CD4-positive, alpha-beta T cell treated with Interleukin-21 for 1 hour (primary cell): Measurements from ENCODE around the gene IGHMBP2.
"Not testable (repeated sequence)": the region's sequence is repeated elsewhere in the genome, so short reads cannot be mapped to it uniquely, and the experiment has no call there.

Experiments
- DNase-seq: peaks from one replicate; pipeline ENCODE4 v3.0.0-alpha.2; 2020

The IGHMBP2 gene

DNA sequence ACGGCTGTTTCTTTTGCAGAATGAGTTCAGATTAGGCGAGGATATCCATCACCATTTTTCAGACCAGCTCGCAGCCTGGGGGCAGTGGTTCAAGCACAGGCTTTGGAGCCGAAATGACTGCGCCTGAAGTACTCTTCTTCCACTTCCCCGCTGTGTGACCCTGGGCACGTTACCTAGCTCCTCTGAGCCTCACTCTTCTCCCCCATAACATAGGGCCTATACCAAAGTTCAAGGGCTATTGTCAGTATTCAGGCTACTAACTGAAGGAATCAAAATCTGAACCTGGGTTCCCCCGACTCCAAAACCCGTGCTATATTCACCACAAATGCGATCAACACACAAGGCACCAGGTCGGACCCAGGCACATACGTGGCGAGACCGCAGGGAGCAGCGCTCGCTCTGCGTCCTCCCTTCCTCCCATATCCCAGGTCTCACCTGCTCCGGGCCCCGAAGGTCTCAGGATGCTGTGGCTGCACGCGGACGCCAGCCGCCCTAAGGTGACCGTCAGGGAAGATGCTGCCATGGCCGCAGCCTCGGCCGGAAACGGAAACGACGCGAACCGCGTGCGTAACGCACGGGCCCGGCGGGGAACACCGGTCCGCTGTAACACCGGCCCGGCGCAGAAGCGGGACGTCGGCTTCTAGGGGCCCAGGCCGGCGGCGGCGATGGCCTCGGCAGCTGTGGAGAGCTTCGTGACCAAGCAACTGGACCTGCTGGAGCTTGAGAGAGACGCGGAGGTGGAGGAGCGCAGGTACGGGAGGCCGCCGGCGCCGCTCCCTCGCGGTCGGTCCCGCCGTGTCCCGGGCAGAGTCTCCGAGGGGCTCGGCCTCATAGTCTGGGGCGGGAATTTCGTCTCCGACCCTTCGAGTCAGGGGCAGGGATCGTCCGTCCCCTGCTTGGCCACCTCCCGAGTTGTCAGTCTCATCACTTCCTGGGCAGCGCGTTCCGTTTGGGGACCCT is at the start of gene IGHMBP2, which contains the start of gene MRPL21:
IGHMBP2 (plus strand) TSS at position 604 of the 960 bp plus-strand sequence; CDS start at position 666, 62 bp downstream.
MRPL21 (minus strand) TSS at position 545 of the 960 bp plus-strand sequence; CDS start at position 523, 22 bp downstream.
- peak; percentile 85 for DNase-seq

DNA sequence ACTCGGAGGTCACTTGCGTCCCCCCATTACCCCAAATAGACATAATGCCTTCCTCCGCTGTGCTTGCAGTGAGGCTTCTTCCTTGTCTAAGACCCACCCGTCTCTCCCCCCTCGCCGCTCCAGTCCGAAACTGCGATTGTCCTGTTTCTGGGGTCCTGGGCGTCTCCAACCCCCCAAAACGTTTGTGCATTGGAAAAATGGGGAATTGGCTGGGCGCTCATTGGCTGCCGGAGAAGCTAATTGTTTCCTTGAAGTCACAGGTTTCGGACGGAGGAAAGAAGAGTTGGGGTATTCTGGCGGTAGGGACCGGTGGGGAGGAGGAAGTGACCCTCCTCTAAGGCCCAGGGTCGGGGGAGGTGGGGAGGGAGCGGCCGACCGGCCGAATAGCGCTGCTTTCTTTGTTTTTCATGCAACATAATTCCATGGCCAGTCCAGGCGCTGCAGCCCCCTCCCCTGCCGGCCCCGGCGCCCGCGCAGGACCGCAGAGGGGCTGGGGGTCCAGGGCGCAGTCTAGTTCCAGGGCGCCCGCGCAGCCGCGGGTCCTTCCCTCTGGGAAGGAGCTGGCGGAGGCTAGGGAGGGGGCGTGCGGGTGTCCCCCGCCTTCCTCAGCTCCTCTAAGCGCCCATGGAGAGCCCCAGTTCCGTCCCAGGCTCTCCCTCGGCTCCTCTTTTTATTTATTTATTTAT is 49.3 kb upstream of the IGHMBP2 start:
- no peak for DNase-seq

DNA sequence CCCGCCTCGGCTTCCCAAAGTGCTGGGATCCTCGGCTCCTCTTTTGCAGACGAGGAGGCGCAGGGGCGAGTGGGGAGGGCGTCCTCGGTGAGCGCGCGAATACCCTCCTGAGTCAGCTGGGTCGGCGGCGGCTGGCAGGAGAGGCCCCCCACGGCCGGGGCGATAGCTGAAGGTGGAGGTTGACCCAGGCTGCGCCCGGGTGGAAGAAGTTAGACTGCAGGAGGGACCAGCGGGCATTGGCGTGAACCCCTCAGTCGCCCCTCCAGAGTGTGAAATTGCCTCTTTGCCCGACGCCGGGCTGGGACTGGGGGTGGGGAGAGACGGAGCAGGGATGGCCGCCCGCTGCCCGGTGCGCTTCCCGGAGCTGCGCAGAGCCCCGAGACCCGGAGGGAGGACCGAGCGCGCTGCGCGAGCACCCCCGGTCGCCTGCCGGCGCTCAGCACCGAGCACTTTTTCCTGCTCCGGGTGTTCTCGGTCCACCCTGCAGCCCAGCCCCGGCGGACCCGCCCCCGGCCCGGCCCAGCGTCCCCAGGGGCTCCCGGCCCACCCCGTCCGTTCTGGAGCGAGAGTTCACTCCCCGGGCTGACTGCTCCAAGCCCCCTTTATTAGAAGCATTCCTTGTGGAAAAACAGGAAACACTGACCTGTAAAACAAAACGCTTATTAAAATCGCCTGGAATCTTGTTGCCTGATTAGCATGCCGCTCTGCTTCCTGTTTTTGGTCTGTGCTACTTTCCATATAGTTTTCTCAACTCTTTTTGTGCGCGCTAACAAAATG is 48.3 kb upstream of the IGHMBP2 start:
- DNase-seq = peak; percentile 37

DNA sequence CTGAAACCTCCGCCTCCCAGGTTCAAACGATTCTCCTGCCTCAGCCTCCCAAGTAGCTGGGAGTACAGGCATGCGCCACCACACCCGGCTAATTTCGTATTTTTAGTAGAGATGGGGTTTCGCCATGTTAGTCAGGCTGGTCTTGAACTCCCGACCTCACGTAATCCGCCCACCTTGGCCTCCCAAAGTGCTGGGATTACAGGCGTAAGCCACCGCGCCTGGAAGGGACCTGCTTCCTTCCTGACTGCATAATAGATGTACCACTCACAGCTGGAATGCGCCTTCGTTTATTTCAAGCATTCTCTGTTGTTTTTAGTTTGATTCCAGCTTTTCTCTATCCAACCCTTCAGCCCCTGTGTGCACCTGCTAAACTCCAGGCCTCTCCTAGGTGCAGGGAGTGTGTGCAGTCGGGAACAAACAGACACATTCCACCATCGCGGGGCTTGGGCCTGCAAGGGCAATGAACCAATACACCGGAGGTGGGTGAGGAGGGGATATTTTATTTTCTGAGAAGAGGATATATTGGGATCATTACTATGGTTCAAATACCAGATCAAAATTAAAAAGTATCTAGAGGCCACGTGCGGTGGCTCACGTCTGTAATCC is 47.2 kb upstream of the IGHMBP2 start:
- DNase-seq = not testable (repeated sequence)

DNA sequence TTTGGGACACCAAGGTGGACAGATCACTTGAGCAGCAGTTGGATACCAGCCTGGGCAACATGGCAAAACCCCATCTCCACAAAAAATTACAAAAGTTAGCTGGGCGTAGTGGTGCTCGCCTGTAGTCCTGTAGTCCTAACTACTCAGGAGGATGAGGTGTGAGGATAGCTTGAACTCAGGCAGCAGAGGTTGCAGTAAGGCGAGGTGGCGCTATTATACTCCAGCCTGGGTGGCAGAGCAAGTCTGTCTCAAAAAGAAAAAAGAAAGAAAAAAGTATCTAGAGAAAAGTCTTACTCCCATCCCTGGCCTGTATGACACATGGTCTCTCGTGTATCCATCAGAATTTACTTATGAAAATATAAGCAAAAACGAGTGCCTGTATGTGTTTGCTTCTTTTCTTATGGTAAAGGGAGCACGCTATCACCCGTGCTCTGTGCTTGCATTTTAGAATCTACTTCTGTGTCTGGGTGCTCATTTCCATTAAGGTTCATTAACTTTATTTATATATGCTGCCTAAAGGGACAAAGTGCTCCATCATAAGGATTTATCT is 46.6 kb upstream of the IGHMBP2 start:
- no peak for DNase-seq

DNA sequence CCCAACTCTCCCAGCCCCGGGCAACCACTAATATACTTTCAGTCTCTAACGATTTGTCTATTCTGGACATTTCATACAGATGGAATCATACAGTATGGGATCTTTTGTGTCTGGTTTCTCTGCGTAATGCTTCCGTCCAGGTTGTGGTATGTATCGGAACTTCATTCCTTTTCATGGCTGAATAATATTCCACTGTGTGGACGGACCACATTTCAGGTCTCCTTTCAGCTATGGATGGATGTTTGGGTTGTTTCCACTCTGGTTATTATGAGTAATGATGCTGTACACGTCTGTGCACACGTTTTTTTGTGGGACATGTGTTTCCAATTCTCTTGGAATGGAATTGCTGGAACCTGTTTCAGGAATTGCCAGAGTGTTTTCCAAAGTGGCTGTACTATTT is 44.6 kb upstream of the IGHMBP2 start:
- DNase-seq = no peak

DNA sequence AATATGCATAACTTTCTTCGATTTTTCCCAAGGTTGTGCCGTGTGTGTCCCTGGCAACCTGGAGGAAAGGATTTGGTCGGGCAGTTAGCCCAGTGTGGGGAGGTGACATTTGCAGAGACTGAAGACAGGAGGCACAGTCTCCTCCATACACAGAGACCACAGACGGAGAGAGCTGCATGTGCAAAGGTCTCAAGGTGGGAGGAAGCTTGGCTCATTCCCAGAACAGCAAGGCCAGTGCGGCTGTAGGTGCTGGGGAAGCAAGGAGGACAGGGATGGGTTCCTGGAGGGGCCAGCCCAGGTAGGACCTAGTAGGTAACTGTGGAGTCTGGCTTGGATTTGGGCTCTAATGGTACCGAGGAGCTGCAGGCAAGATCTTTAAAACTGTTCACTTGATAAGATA is 41.3 kb upstream of the IGHMBP2 start:
- no peak for DNase-seq

DNA sequence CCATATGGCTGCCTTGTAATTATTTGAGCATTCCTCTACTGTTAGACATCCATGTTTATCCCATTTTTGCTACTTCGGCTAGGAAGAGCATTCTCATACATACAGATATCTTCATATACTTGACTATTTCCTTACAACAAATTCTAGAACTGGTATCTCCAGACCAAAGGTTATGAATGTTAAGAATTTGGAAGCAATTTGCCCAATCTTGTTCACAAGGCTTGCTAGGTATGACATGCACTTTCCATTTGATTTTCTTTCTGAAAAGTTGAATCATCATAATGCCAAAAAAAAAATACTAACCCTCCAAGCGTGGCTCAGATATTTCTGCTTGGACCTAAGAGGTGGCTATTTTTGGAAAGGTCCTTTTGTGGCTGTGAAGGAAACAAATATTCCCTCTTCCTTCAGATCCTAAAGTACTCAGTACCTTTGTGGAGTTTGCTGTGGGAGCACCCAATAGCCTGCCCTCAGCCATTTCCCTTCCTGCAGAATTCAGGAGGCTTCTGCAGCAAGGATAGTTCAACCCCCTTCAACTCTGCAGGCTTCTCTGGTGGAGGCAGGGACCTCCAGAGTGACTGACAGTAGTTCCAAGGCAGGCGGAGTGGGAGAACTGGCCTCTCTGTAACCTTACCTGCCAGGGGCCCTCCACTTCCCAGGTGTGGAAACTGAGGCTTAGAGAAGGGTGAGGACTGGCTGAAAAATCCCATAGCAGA is 40.0 kb upstream of the IGHMBP2 start:
- DNase-seq = no peak

DNA sequence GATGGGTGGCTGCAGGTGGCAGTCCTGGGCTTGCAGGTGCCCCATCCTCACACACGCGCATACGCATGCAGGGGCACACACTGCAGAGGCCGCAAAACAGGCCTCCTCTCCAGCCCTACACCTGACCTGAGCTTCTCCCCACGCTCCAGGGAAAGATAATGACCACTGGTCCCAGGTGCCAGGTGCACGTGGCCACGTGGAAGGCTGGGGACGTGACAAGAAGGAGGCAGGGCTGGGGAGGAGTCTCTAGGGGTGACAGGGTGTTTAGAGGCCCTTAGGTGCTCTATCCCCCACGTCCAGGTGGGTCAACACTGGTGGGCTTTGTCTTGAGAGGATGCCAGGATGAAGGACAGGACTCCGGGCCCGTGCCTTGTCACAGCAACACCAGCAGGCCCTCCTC is 38.5 kb upstream of the IGHMBP2 start:
- no peak for DNase-seq

DNA sequence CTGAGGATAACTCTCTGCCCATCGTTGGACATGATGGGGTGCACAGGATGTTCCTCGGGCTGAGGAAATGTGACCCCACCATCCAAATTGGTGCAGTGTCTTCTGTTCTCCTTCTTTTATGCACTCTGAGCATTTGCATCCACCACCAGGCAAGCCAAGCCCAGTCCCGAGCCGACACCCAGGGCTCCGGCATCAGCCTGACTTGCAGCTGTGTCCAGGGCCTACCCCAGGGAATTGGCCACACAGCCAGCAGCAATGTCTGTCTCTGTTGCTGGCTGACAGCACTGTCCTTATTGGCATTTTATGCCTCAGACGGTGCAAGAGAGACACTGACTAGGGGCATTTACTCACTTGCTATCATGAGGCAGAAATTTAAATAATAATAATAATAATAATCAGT is 36.6 kb upstream of the IGHMBP2 start:
- no peak for DNase-seq

DNA sequence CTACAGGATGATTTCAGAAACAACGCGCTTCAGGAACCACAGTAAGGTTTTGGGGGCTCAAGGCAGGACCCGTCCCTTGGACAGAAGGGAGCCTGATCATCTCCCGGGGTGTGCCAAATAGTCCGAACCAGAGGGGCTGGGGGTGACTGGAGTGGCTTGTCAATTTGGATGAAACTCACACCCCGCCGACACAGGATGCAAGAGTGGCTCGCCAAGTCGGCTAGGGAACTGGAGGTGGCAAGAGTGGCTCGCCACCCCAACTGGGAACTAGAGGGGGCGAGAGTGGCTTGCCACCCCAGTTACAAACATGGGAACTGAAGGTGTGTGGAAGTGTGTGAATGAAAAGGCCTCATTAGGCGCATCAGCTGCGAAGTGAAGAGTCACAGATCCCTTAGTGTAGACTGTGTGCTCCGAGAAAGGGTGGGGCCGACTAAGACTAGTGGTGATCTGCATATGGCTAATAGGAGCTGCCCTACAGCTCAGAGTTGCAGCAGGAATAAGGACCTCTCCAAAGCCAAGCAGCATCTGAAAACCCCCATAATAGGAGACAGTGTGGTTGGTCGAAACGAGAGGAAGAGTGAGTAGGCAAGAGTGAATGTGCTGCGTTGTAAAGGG is 35.4 kb upstream of the IGHMBP2 start:
- DNase-seq = no peak

DNA sequence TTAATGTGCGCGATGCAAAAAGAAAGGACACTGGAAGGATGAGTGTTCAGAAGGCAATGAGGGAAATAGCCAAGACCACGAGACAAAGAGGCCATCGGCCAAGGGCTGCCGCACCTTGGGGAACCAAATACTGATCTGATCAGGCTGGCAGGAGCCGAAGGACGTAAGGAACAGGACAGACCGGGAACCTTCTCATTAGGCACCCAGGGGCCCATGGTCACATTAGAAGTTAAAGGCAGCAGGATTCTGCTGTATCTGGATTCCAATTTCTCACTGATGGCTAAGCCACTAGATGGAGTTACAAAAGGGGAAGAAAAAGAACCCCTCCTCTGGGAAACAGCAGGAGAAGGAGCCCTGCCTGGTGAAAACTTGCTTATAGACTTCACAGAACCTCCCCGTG is 33.2 kb upstream of the IGHMBP2 start:
- DNase-seq = no peak

DNA sequence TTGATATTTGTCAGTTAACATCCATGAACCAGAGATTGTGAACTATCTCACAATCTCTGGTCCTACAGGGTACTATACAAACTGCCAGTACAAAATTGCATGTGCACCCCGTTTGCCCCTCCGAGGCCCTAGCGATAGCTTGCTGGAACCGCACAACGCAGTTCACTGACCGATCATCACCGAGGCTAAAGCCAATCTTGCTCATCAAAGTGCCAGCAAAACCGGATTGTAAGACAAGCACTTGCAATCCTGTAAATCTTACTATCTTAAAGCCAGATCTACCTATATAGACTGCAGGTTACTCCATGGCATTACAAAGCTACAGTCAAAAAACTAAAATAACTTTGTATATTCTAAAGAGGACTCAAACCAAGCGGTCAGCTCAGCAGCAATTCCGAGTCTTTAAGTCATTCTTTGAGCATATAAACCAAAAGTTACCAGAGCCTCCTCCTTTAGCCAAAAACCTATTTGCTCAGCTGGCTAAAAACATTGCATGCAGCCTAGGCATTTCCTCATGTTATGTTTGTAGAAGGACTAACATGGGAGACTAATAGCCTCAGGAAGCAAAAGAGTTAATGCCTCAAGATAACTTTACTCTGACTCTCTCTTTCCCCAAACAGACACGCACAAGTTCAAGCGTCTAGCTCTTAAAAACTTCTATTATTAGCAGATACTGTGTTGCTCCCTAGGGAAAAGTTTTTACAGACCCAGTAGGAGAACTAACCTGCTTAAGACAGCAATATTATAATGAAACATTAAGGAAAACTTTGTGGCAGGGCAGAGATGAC is 31.3 kb upstream of the IGHMBP2 start:
- DNase-seq = no peak

DNA sequence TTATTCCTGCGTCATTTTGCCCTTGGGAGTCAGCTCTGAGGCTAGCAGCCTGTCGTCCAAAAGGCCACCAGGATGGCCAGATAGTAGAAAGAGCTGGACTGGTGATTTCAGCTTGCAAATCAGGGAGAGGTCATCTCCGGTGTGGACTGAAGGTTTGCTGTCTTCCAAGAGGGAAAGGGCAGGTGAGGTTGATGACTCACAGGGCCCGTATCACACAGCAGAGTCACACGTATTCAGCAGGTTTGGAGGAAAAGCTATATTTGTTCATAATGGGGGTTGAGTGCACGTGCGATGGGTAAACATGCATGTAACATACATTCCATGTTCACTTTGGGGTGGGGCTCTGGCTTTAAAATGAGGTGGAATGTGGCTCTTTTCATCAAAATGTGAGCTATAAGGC is 25.7 kb upstream of the IGHMBP2 start:
- DNase-seq = no peak

DNA sequence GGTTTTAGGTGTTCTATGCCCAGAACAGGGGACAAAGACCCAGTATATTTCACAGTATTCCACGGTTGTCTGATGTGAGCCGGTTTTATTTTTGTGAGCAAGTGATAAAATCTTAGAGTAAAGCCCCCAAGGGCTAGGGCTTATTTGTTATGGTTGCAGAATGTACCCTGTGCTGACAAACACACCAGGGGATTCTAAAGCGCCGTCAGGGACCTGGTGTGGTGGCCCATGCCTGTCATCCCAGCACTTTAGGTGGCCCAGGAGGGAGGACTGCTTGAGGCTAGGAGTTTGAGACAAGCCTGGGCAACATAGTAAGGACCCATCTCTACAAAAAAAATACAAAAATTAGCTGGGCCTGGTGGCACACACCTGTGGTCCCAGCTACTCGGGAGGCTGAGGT is 22.8 kb upstream of the IGHMBP2 start:
- no peak for DNase-seq

DNA sequence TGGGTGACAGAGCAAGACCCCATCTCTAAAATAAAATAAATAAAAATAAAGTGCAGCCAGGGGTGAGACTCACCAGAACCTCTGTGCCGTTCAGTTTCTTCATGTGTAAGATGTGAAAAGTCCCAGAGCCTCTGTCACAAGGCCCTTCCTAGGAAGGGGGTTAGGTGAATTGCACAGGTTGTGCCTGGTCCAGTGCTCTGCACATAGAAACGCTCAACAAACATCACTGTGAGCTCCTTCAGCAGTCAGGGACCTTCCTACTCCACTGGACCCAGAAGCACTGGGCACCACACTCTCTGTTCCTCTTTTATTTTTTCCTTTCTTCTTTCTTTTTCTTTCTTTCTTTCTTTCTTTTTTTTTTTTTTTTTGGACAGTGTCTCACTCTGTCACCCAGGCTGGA is 22.4 kb upstream of the IGHMBP2 start:
- no peak for DNase-seq

DNA sequence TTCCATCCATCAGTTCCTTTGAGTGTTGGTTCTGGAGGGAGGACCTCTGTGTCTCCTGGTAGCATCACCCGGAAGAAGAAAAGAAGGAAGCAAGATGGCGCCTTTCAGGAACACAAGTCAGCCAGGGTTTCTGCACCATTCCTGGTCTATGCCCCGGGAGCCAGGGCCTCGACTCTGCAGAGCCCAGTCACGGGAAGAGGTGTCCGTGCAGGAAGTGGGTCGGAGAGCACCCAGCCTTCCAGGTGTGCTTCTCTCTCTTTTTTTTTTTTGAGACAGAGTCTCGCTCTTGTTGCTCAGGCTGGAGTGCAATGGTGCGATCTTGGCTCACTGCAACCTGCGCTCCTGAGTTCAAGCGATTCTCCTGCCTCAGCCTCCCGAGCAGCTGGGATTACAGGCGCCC is 21.3 kb upstream of the IGHMBP2 start:
- no peak for DNase-seq

DNA sequence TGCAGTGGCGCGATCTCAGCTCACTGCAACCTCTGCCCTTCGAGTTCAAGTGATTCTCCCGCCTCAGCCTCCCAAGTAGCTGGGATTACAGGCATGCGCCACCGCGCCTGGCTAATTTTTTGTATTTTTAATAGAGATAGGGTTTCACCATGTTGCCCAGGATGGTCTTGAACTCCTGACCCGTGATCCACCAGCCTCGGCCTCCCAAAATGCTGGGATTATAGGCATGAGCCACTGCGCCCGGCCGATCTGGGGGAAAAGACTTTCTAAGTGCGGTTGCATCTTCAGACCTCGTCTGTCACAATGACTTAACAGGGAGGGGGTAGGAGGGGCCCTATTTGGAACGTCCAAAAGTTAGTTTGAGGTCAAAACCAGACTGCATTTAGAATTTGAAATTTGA is 18.9 kb upstream of the IGHMBP2 start:
- not testable (repeated sequence) for DNase-seq

DNA sequence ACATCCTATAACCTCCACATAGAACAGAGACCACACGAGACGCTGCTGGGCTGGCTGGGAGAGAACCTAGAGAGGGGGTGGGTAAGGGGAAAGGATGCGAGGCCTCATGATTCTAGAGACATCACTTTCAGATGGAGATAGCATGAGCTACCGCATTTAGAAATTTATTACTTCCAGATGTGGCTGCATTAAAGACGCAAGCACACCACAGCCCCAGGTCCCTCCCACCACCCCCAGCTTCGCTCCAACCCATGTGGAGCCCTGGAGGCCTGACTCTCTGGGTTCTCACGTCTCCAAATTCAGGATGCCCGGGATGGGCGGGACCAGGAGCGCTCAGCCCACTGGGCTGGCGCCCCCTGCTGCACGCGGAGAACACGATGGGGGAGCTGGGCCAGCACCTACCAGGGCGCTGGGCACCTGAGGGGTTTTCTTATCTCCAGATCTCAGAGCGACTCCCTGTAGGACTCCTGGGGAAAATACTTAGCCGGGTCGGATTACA is 13.7 kb upstream of the IGHMBP2 start:
- no peak for DNase-seq
